IPS DF 19.7 (cell line): ENCODE results near the gene PRR15L.
"Not testable (repeated sequence)": the region's sequence is repeated elsewhere in the genome, so short reads cannot be mapped to it uniquely, and the experiment has no call there.

Experiments
- DNase-seq: peaks from one replicate; pipeline ENCODE4 v3.0.0-alpha.2; 2013; ENCODE audit warnings: low read depth, low spot score

PRR15L gene

GRCh38 chr17:47935468-47935867 lies 22.2 kb downstream of the PRR15L start:
- not testable (repeated sequence) for DNase-seq

GRCh38 chr17:47934856-47935255 lies 22.8 kb downstream of the PRR15L start:
- DNase-seq: no peak

GRCh38 chr17:47931848-47932247 lies 25.8 kb downstream of the PRR15L start:
- DNase-seq: no peak

- no peak for DNase-seq
Observed at GRCh38 chr17:47929218-47930000, 28.3 kb downstream of the PRR15L start.

- DNase-seq: no peak
Observed at GRCh38 chr17:47928415-47928814, 29.3 kb downstream of the PRR15L start.

GRCh38 chr17:47927821-47928400 lies 29.8 kb downstream of the PRR15L start:
- DNase-seq: no peak

- DNase-seq: no peak
Observed at GRCh38 chr17:47925678-47925988, 32.0 kb downstream of the PRR15L start.

GRCh38 chr17:47924785-47925677 lies 32.7 kb downstream of the PRR15L start:
- no peak for DNase-seq

- DNase-seq: not testable (repeated sequence)
Observed at GRCh38 chr17:47919889-47920288, 37.8 kb downstream of the PRR15L start.

GRCh38 chr17:47918991-47919390 lies 38.7 kb downstream of the PRR15L start:
- DNase-seq: no peak

- no peak for DNase-seq
Observed at GRCh38 chr17:47918006-47918405, 39.7 kb downstream of the PRR15L start.

GRCh38 chr17:47917581-47917980 lies 40.1 kb downstream of the PRR15L start:
- DNase-seq: no peak

GRCh38 chr17:47916489-47917208 lies 41.0 kb downstream of the PRR15L start:
- no peak for DNase-seq

- no peak for DNase-seq
Observed at GRCh38 chr17:47915776-47916398, 41.8 kb downstream of the PRR15L start.

GRCh38 chr17:47914306-47914948 lies 43.3 kb downstream of the PRR15L start:
- no peak for DNase-seq

- DNase-seq: no peak
Observed at GRCh38 chr17:47913050-47913449, 44.6 kb downstream of the PRR15L start.

- no peak for DNase-seq
Observed at GRCh38 chr17:47907932-47908562, 49.6 kb downstream of the PRR15L start.

GRCh38 chr17:47906443-47906842 lies 51.2 kb downstream of the PRR15L start:
- no peak for DNase-seq

GRCh38 chr17:47905221-47905733 lies 52.4 kb downstream of the PRR15L start:
- no peak for DNase-seq
